Kidney (tissue), 14 donors: ENCODE results near the gene SLC25A34. TPM values are rescaled to one million over a fixed set of nuclear protein-coding genes. Genes with fewer than 3 reads are reported as not detected.

Experiments used
- DNase-seq, 5 donors: peaks; one replicate each; pipeline ENCODE4 v3.0.0-alpha.2; 2013 to 2020
- FAIRE-seq: peaks from 2 replicates; lab custom pipeline; 2012; peaks lifted over from hg19 to GRCh38; lab: Jason Lieb, UNC
- H3K27ac ChIP-seq, 2 donors: one replicate each; pipeline ENCODE4 v1.7.0; 2013; ENCODE audit warnings: low read depth in 2 of 2, low read length in 2 of 2, inconsistent platforms in 1 of 2
- H3K27me3 ChIP-seq: one replicate; pipeline ENCODE4 v1.7.1; 2013; ENCODE audit warnings: low read length, inconsistent platforms; ENCODE audit not compliant: control insufficient read depth, insufficient read depth
- H3K36me3 ChIP-seq, 3 donors: one replicate each; pipeline versions ENCODE4 v1.7.0 to v1.7.1; 2013; ENCODE audit warnings: low read length in 3 of 3, control low read depth in 1 of 3, inconsistent platforms in 1 of 3; ENCODE audit not compliant: insufficient read depth in 3 of 3, control insufficient read depth in 2 of 3
- H3K4me1 ChIP-seq, 3 donors: one replicate each; pipeline versions ENCODE4 v1.7.0 to v1.7.1; 2013; ENCODE audit warnings: low read length in 3 of 3, inconsistent platforms in 1 of 3, low read depth in 1 of 3; ENCODE audit not compliant: control insufficient read depth in 2 of 3, insufficient read depth in 2 of 3
- H3K4me3 ChIP-seq, 3 donors: one replicate each; pipeline versions ENCODE4 v1.7.0 to v1.8.1; 2013; ENCODE audit warnings: low read length in 3 of 3, control low read depth in 1 of 3, inconsistent platforms in 1 of 3
- H3K9ac ChIP-seq, 3 donors: one replicate each; pipeline versions ENCODE4 v1.7.0 to v1.7.1; 2013; ENCODE audit warnings: low read length in 3 of 3, control low read depth in 1 of 3, inconsistent platforms in 1 of 3
- H3K9me3 ChIP-seq, 3 donors: one replicate each; pipeline versions ENCODE4 v1.7.0 to v1.7.1; 2013; ENCODE audit warnings: low read length in 3 of 3, control low read depth in 1 of 3, inconsistent platforms in 1 of 3; ENCODE audit not compliant: control insufficient read depth in 2 of 3, insufficient read depth in 1 of 3
- intact Hi-C: fragments of 100-400 bp; cut with DNase I; formaldehyde crosslinking; loops from one replicate; pipeline ENCODE4 v1.11.1; 2022
- polyA plus RNA-seq: library from polyadenylated mRNA; stranded (reverse); fragments of 350-450 nt; fragmentation: Illumina TruSeq; extraction: RNeasy Lipid Tissue Mini Kit (QIAGEN cat#74804); gene quantifications from one replicate; pipeline ENCODE4 v1.2.3, GENCODE V29; 2014; ENCODE audit warnings: low read depth, low replicate concordance; ENCODE audit not compliant: insufficient read depth
- total RNA-seq: library from RNA; stranded (reverse); fragmentation: NEBNext Ultra II Directional; extraction: Animal tissue kit (Norgen Biotek cat#: 25700); gene quantifications from one replicate; pipeline ENCODE4 v1.2.1, GENCODE V29; 2021
- TF ChIP-seq, protein P1 (sequence below): IDR thresholded peaks from 3 replicates; pipeline ENCODE4 v1.5.1; 2012; ENCODE audit warnings: mild to moderate bottlenecking, moderate library complexity, borderline replicate concordance; ENCODE audit not compliant: insufficient read depth; ENCODE audit errors: extremely low read depth
- donor health status: control.
- donor health status: control.
- donor health status: control.
- donor health status: control.
- donor health status: control.
- donor health status: DM: yes; HTN: yes; CAD: no.
- donor health status: Normal renal cell carcinoma (clear cell type).

SLC25A34 gene
- total and polyA plus RNA-seq, 2 donors from 2014 or later, result 1.5 to 12.2 TPM

DNA sequence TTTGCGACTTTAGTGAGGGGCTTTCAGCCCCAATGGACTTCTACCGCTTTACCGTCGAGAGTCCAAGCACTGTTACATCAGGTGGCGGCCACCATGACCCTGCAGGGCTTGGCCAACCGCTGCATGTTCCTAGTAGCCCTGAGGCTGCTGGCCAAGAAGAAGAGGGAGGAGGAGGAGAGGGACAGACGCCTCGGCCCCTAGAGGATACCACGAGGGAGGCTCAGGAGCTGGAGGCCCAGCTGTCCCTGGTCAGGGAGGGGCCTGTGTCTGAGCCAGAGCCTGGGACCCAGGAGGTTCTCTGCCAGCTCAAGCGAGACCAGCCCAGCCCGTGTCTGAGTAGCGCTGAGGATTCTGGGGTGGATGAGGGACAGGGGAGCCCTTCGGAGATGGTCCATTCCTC, 8.6 kb upstream of the SLC25A34 start:
- Histone ChIP-seq H3K9me3 (no peaks in the 10 kb centered on the region), H3K9ac (no peak overlapping the region), H3K4me1 (no peaks in the 10 kb centered on the region), H3K36me3 (peaks cover 2 to 58% (median 22%) of the 10 kb centered on the region in 3 donors), H3K27me3 (no peaks in the 10 kb centered on the region), H3K4me3 (no peak overlapping the region), H3K27ac (no peak overlapping the region)
- intact Hi-C loops, result no loop called here
- DNase-seq (no peak), FAIRE-seq (no peak)
- TF ChIP-seq, protein P1, sequence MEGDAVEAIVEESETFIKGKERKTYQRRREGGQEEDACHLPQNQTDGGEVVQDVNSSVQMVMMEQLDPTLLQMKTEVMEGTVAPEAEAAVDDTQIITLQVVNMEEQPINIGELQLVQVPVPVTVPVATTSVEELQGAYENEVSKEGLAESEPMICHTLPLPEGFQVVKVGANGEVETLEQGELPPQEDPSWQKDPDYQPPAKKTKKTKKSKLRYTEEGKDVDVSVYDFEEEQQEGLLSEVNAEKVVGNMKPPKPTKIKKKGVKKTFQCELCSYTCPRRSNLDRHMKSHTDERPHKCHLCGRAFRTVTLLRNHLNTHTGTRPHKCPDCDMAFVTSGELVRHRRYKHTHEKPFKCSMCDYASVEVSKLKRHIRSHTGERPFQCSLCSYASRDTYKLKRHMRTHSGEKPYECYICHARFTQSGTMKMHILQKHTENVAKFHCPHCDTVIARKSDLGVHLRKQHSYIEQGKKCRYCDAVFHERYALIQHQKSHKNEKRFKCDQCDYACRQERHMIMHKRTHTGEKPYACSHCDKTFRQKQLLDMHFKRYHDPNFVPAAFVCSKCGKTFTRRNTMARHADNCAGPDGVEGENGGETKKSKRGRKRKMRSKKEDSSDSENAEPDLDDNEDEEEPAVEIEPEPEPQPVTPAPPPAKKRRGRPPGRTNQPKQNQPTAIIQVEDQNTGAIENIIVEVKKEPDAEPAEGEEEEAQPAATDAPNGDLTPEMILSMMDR, result no peak

DNA sequence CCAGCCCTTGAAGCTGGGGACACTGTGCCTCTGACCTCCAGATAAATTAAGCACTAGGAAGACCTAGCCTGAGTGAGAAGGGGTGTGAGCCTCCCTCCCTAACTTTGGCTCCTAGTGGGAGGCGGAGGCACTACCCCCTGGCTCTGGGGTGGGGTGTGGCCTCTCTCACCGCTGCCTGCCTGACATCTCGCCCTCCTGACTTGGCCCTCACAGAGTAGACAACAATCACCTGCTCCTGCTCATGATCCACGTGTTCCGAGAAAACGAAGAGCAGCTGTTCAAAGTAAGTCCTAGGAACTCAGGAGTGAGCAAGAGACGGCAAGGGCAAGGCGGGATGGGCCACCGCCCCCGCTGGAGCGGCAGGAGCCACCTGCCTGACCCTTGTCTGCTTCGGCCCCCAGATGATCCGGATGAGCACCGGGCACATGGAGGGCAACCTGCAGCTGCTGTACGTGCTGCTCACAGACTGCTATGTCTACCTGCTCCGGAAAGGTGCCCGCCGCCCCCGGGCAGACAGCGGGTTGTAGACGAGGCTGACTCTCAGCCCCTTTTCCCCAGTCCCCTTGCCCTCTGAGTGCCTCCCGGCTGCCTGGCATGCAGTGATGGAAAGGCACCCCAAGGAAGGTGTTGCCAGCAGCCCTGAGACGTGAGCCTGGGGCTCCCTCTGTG, 8.1 kb upstream of the SLC25A34 start:
- Histone ChIP-seq H3K4me1 (no peaks in the 10 kb centered on the region), H3K27me3 (no peaks in the 10 kb centered on the region), H3K9me3 (no peaks in the 10 kb centered on the region), H3K27ac (no peak overlapping the region), H3K4me3 (no peak overlapping the region), H3K36me3 (peaks cover 0 to 58% (median 22%) of the 10 kb centered on the region in 3 donors), H3K9ac (no peak overlapping the region)
- FAIRE-seq (no peak), DNase-seq (no peak)
- intact Hi-C loops, result no loop called here
- TF ChIP-seq, protein P1, result no peak

DNA sequence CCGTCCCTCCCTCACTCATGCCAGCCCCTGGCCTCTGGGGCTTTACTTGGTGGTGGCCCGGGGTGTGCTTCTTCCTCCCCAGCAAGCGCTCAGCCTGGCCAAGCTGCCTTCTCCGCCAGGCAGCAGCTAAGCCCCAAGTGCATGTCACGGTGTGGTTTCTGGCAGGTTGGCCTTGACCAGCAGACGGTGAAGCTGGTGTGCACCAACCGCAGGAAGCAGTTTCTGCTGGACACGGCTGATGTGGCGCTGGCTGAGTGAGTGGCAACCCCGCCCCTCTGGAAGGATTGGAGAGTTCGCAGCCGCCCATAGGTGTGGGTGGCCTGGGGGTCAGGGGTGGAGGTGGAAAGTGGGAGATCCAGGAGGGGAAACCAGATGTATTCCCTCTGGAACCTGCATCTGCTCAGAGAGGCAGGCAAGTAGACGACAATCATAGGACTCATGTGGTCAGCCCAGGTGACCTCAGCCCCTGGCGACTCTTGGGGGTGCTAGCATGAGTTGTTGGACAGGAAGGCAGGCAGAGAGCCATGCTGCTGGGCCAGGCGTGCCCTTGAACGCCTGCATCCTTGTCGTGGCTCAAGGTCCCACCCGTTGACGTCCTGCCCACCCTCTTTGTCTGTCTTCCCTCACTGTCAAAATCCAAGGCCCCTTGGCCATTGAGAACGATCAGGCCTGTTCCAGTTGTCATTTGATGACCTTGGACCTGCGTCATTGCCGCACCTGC, 7.0 kb upstream of the SLC25A34 start:
- DNase-seq (no peak), FAIRE-seq (no peak)
- H3K36me3 ChIP-seq, result peaks cover 0 to 58% (median 22%) of the 10 kb centered on the region in 3 donors
- H3K9me3 ChIP-seq, result no peaks in the 10 kb centered on the region
- H3K4me1 ChIP-seq, result no peaks in the 10 kb centered on the region
- H3K27ac ChIP-seq, result no peak overlapping the region
- no peak overlapping the region for H3K4me3 ChIP-seq
- no peaks in the 10 kb centered on the region for H3K27me3 ChIP-seq
- intact Hi-C loops, result no loop called here
- H3K9ac ChIP-seq, result no peak overlapping the region
- TF ChIP-seq, protein P1, result no peak
